IMR-90 (cell line): ENCODE data around the gene GRK5. TPM values are rescaled to one million over a fixed set of nuclear protein-coding genes. Genes with fewer than 3 reads are reported as not detected.

ENCODE experiments used
- ATAC-seq: fragments of 200-7000 bp; cut with Tn5 transposase; 2 replicates; pipeline ENCODE4 v1.9.1; 2020; ENCODE audit warnings: low read depth, mild to moderate bottlenecking, moderate library complexity
- BruUV-seq: library from RNA; stranded (reverse); fragments of 400-500 nt; replicated peaks from 2 replicates; lab custom pipeline; 2021; lab: Mats Ljungman, UMichigan
- CTCF ChIA-PET: fragments of 300-600 bp; formaldehyde crosslinking; extraction: SDS; loops from one replicate; lab custom pipeline; 2021; ENCODE audit warnings: antibody characterized with exemption; lab: Yijun Ruan, JAX
- POLR2A ChIA-PET: fragments of 300-600 bp; sonication (Branson Sonifier 250); formaldehyde crosslinking; loops from one replicate; lab custom pipeline; 2022; ENCODE audit warnings: antibody characterized with exemption; ENCODE audit not compliant: unreplicated experiment; lab: Charles Lee
- DNase-seq: peaks from one replicate; pipeline ENCODE4 v3.0.0; 2013
- H2AFZ ChIP-seq: replicated peaks from 2 replicates; pipeline ENCODE3; 2013; ENCODE audit warnings: low read length, mild to moderate bottlenecking; ENCODE audit not compliant: poor library complexity
- H2AK5ac ChIP-seq: 2 replicates; pipeline ENCODE4 v1.6.1; 2013; ENCODE audit warnings: low read depth, low read length, inconsistent platforms
- H2AK9ac ChIP-seq: replicated peaks from 2 replicates; pipeline ENCODE3; 2013; ENCODE audit warnings: mild to moderate bottlenecking, low read depth, low read length, moderate library complexity; ENCODE audit not compliant: poor library complexity
- H2BK120ac ChIP-seq: 2 replicates; pipeline ENCODE4 v1.6.1; 2013; ENCODE audit warnings: low read depth, low read length, inconsistent platforms
- H2BK15ac ChIP-seq: 3 replicates; pipeline ENCODE4 v1.6.1; 2013; ENCODE audit warnings: low read depth, low read length, inconsistent platforms
- H2BK20ac ChIP-seq: 2 replicates; pipeline ENCODE4 v1.6.1; 2013; ENCODE audit warnings: low read depth, mild to moderate bottlenecking, inconsistent platforms, low read length, moderate library complexity
- H2BK5ac ChIP-seq: 2 replicates; pipeline ENCODE4 v1.6.1; 2013; ENCODE audit warnings: mild to moderate bottlenecking, low read depth, low read length, inconsistent platforms; ENCODE audit not compliant: poor library complexity, severe bottlenecking
- H3K14ac ChIP-seq: replicated peaks from 2 replicates; pipeline ENCODE4 v1.6.1; 2013; ENCODE audit warnings: low read depth, low read length, inconsistent platforms
- H3K18ac ChIP-seq: 2 replicates; pipeline ENCODE4 v1.6.1; 2013; ENCODE audit warnings: low read depth, low read length, control low read depth
- H3K23ac ChIP-seq: 2 replicates; pipeline ENCODE4 v1.6.1; 2013; ENCODE audit warnings: low read depth, low read length, inconsistent platforms
- H3K27ac ChIP-seq: 2 replicates; pipeline ENCODE4 v1.5.1; 2013; ENCODE audit warnings: mild to moderate bottlenecking, control low read depth, low read length; ENCODE audit not compliant: insufficient read depth
- H3K27me3 ChIP-seq: 2 replicates; pipeline ENCODE4 v1.6.1; 2013; ENCODE audit warnings: low read length; ENCODE audit not compliant: control insufficient read depth, insufficient read depth
- H3K36me3 ChIP-seq: 2 replicates; pipeline ENCODE4 v1.6.1; 2013; ENCODE audit warnings: low read length, mixed read lengths; ENCODE audit not compliant: control insufficient read depth, insufficient read depth
- H3K4ac ChIP-seq: 2 replicates; pipeline ENCODE4 v1.6.1; 2013; ENCODE audit warnings: low read depth, low read length, inconsistent platforms
- H3K4me1 ChIP-seq: 2 replicates; pipeline ENCODE4 v1.6.1; 2013; ENCODE audit warnings: low read length, mixed read lengths; ENCODE audit not compliant: control insufficient read depth, insufficient read depth
- H3K4me2 ChIP-seq: 2 replicates; pipeline ENCODE4 v1.6.1; 2013; ENCODE audit warnings: low read depth, mild to moderate bottlenecking, control low read depth, low read length, moderate library complexity
- H3K4me3 ChIP-seq: 2 replicates; pipeline ENCODE4 v1.5.1; 2013; ENCODE audit warnings: low read depth, mild to moderate bottlenecking, control low read depth, low read length, moderate library complexity; ENCODE audit not compliant: insufficient read depth
- H3K56ac ChIP-seq: 2 replicates; pipeline ENCODE4 v1.6.1; 2013; ENCODE audit warnings: low read length, inconsistent platforms; ENCODE audit not compliant: insufficient read depth; ENCODE audit errors: extremely low read depth
- H3K79me1 ChIP-seq, 2 experiments: 2 replicates each; pipeline ENCODE4 v1.6.1; 2013; ENCODE audit warnings: low read length in 2 of 2, inconsistent platforms in 1 of 2, low read depth in 1 of 2
- H3K9ac ChIP-seq: 2 replicates; pipeline ENCODE4 v1.6.1; 2013; ENCODE audit warnings: low read depth, low read length, control low read depth
- H3K9me1 ChIP-seq: 2 replicates; pipeline ENCODE4 v1.6.1; 2013; ENCODE audit warnings: low read length, inconsistent platforms; ENCODE audit not compliant: insufficient read depth
- H3K9me3 ChIP-seq: 2 replicates; pipeline ENCODE4 v1.6.1; 2013; ENCODE audit warnings: low read length; ENCODE audit not compliant: control insufficient read depth, insufficient read depth
- H4K20me1 ChIP-seq: 2 replicates; pipeline ENCODE4 v1.6.1; 2013; ENCODE audit warnings: low read length, inconsistent platforms; ENCODE audit not compliant: insufficient read depth
- H4K5ac ChIP-seq: 2 replicates; pipeline ENCODE4 v1.6.1; 2013; ENCODE audit warnings: mild to moderate bottlenecking, low read depth, low read length, control low read depth
- H4K8ac ChIP-seq, 2 experiments: 2 replicates each; pipeline ENCODE4 v1.6.1; 2013; ENCODE audit warnings: low read depth in 2 of 2, low read length in 2 of 2, control low read depth in 1 of 2, inconsistent platforms in 1 of 2
- H4K91ac ChIP-seq: 2 replicates; pipeline ENCODE4 v1.6.1; 2013; ENCODE audit warnings: low read depth, low read length, inconsistent platforms; ENCODE audit not compliant: insufficient read depth
- CTCF ChIP-seq: conservative IDR thresholded peaks from 2 replicates; pipeline ENCODE4 v1.5.1; 2012; ENCODE audit warnings: mild to moderate bottlenecking, low read depth, low read length, improper control_type of control experiment
- FOS ChIP-seq: fragments of 150-350 bp; IDR thresholded peaks from 2 replicates; pipeline ENCODE4 v1.6.1; 2016; ENCODE audit warnings: low read depth, low read length
- MXI1 ChIP-seq: IDR thresholded peaks from 2 replicates; pipeline ENCODE4 v1.6.1; 2012; ENCODE audit warnings: low read depth, mild to moderate bottlenecking, low read length, moderate library complexity, borderline replicate concordance
- RAD21 ChIP-seq: IDR thresholded peaks from 2 replicates; pipeline ENCODE4 v1.6.1; 2012; ENCODE audit warnings: low read length, improper control_type of control experiment
- RCOR1 ChIP-seq: IDR thresholded peaks from 2 replicates; pipeline ENCODE4 v1.6.1; 2012; ENCODE audit warnings: mild to moderate bottlenecking, low read length, improper control_type of control experiment; ENCODE audit not compliant: insufficient replicate concordance
- SMC3 ChIP-seq: fragments of 150-350 bp; IDR thresholded peaks from 2 replicates; pipeline ENCODE4 v1.6.1; 2016; ENCODE audit warnings: low read depth, mild to moderate bottlenecking, antibody characterized with exemption, low read length, moderate library complexity
- WGBS, 2 experiments: methylation state at CpG; one replicate each; pipeline versions ENCODE4 v1.1.5 to v1.1.7; 2013; ENCODE audit warnings: missing lambda C conversion rate in 2 of 2; ENCODE audit not compliant: insufficient read length in 1 of 2; ENCODE audit errors: extremely low coverage in 2 of 2; 5-methylcytosine and 5-hydroxymethylcytosine counted together
- dilution Hi-C: fragments of 300-500 bp; cut with HindIII; formaldehyde crosslinking; loops from one replicate; pipeline ENCODE4 v1.14.3; 2018; ENCODE audit warnings: low sequenced_read_pairs; ENCODE audit not compliant: unreplicated experiment
- in situ Hi-C: fragments of 300-500 bp; cut with MboI; formaldehyde crosslinking; loops from 3 replicates; pipeline ENCODE4 v1.14.3; 2019; ENCODE audit warnings: low sequenced_read_pairs, inconsistent platforms, mixed read lengths
- intact Hi-C: fragments of 100-400 bp; cut with micrococcal nuclease; formaldehyde crosslinking; loops from 2 replicates; pipeline ENCODE4 v1.10.0; 2022
- polyA plus RNA-seq, 3 experiments: library from polyadenylated mRNA; depleted of rRNA; stranded (reverse); fragments of >200 nt; gene quantifications; 2 replicates each; pipeline ENCODE4 v1.2.3, GENCODE V29; 2012; ENCODE audit warnings: low replicate concordance in 1 of 3
- total RNA-seq: library from RNA; depleted of rRNA; stranded (reverse); fragments of >200 nt; gene quantifications from 2 replicates; pipeline ENCODE4 v1.2.3, GENCODE V29; 2012

The GRK5 gene
- total and polyA plus RNA-seq, 2 of the 4 experiments (the other 2 are of a cell fraction) = 12.9 to 16.3 TPM

- Histone ChIP-seq H3K4me2 (no peak overlapping the region), H3K27me3 (no peaks in the 10 kb centered on the region), H2BK5ac (no peak overlapping the region), H2BK20ac (no peak overlapping the region), H3K4me3 (no peak overlapping the region), H4K8ac (no peak overlapping the region), H2AK5ac (no peak overlapping the region), H3K4me1 (peaks cover 5% of the 10 kb centered on the region), H2AFZ (no peak overlapping the region), H3K14ac (no peak overlapping the region), H3K23ac (no peak overlapping the region), H3K27ac (no peak overlapping the region), H4K20me1 (no peaks in the 10 kb centered on the region), H3K9ac (no peak overlapping the region), H2BK120ac (no peak overlapping the region), H2BK15ac (no peak overlapping the region), H4K5ac (no peak overlapping the region), H3K79me1 (peaks cover 2 to 25% of the 10 kb centered on the region in 2 experiments; a peak in 2 of 4 replicates), H3K56ac (no peak overlapping the region), H3K4ac (no peak overlapping the region), H2AK9ac (no peak overlapping the region), H3K9me1 (peaks cover 14% of the 10 kb centered on the region), H4K91ac (no peak overlapping the region), H3K36me3 (peaks cover 48% of the 10 kb centered on the region), H3K18ac (no peak overlapping the region), H3K9me3 (no peaks in the 10 kb centered on the region)
- dilution Hi-C loops = no loop called here
- ChIA-PET CTCF (no interaction called here), POLR2A (no interaction called here)
- intact Hi-C loops = no loop called here
- DNase-seq (no peak), ATAC-seq (no peak)
- BruUV-seq = no TSS peak
- WGBS, 2 experiments = 91% methylated on average over 5 of the region's 19 CpGs; no CpG with 5 or more reads in 1 of the 2 experiments
- in situ Hi-C loops = no loop called here
- no peak for TF ChIP-seq FOS
- TF ChIP-seq RAD21 = no peak
- no peak for TF ChIP-seq SMC3
- TF ChIP-seq RCOR1 = no peak
- TF ChIP-seq CTCF = no peak
- TF ChIP-seq MXI1 = no peak
Measured at GRCh38 chr10:119502618-119503155, 295.3 kb downstream of the GRK5 start.
